B cell (primary cell): Measurements from ENCODE around the gene RAB26. TPM values are rescaled to one million over a fixed set of nuclear protein-coding genes. Genes with fewer than 3 reads are reported as not detected.
"Not testable (repeated sequence)": the region's sequence is repeated elsewhere in the genome, so short reads cannot be mapped to it uniquely, and the experiment has no call there.

Experiments used
- ATAC-seq: fragments of 200-7000 bp; cut with Tn5 transposase; one replicate; pipeline ENCODE4 v1.10.0; 2021; ENCODE audit warnings: low read depth, mild to moderate bottlenecking, moderate number of reproducible peaks, moderate library complexity
- CTCF ChIA-PET: fragments of 350-600 bp; sonication (Branson Sonifier 250); formaldehyde crosslinking; loops from one replicate; lab custom pipeline; 2021; ENCODE audit warnings: antibody characterized with exemption, inconsistent platforms; lab: Charles Lee
- POLR2A ChIA-PET: fragments of 350-600 bp; sonication (Branson Sonifier 250); formaldehyde crosslinking; loops from one replicate; lab custom pipeline; 2021; ENCODE audit warnings: antibody characterized with exemption; lab: Charles Lee
- DNase-seq: peaks from one replicate; pipeline ENCODE4 v3.0.0; 2013
- H2AFZ ChIP-seq: 2 replicates; pipeline ENCODE4 v1.6.1; 2012; ENCODE audit warnings: mild to moderate bottlenecking, low read depth, low read length; ENCODE audit not compliant: insufficient read depth, poor library complexity, severe bottlenecking
- H3K27ac ChIP-seq, 2 donors: 1 replicate in 1 of 2; 2 replicates in 1 of 2; pipeline ENCODE4 v1.5.1; 2012 to 2013; ENCODE audit warnings: low read length in 2 of 2, mild to moderate bottlenecking in 2 of 2, moderate library complexity in 1 of 2
- H3K27me3 ChIP-seq, 4 experiments: fragments of 200-600 bp in 1 of 4; sonication (generic) in 1 of 4; replicated peaks in 1 of 4; 1 replicate in 2 of 4; 2 replicates in 2 of 4; pipeline versions ENCODE4 v1.6.1 to v1.7.0; 2013 to 2016; ENCODE audit warnings: low read length in 3 of 4, mild to moderate bottlenecking in 2 of 4, mixed read lengths in 1 of 4, moderate library complexity in 1 of 4; ENCODE audit not compliant: insufficient read depth in 4 of 4, control insufficient read depth in 3 of 4; ENCODE audit errors: control extremely low read depth in 1 of 4
- H3K36me3 ChIP-seq, 2 experiments: replicated peaks in 1 of 2; 1 replicate in 1 of 2; 2 replicates in 1 of 2; pipeline versions ENCODE4 v1.6.1 to v1.7.1; 2013; ENCODE audit warnings: low read length in 1 of 2; ENCODE audit not compliant: insufficient read depth in 2 of 2, control insufficient read depth in 1 of 2; ENCODE audit errors: control extremely low read depth in 1 of 2, extremely low read depth in 1 of 2
- H3K4me1 ChIP-seq, 2 donors: fragments of 200-600 bp in 1 of 2; sonication (generic) in 1 of 2; 1 replicate in 1 of 2; 2 replicates in 1 of 2; pipeline versions ENCODE4 v1.5.1 to v1.6.1; 2013 to 2017; ENCODE audit warnings: low read length in 2 of 2; ENCODE audit not compliant: control insufficient read depth in 2 of 2, insufficient read depth in 2 of 2
- H3K4me2 ChIP-seq: replicated peaks from 2 replicates; pipeline ENCODE3; 2012; ENCODE audit warnings: mild to moderate bottlenecking, low read depth, low read length; ENCODE audit not compliant: poor library complexity, severe bottlenecking
- H3K4me3 ChIP-seq, 5 experiments: fragments of 200-600 bp in 1 of 5; sonication (generic) in 1 of 5; 1 replicate in 3 of 5; 2 replicates in 2 of 5; pipeline versions ENCODE4 v1.5.1 to v1.7.0; 2011 to 2016; ENCODE audit warnings: low read length in 4 of 5, mild to moderate bottlenecking in 4 of 5, low read depth in 2 of 5, control low read depth in 1 of 5, moderate library complexity in 1 of 5; ENCODE audit not compliant: insufficient read depth in 1 of 5; ENCODE audit errors: control extremely low read depth in 1 of 5, extremely low read depth in 1 of 5
- H3K79me2 ChIP-seq: fragments of 200-600 bp; sonication (generic); one replicate; pipeline ENCODE4 v1.6.0; 2016; ENCODE audit warnings: low read length; ENCODE audit not compliant: control insufficient read depth, insufficient read depth
- H3K9ac ChIP-seq: fragments of 200-600 bp; sonication (generic); 2 replicates; pipeline ENCODE4 v1.6.1; 2017; ENCODE audit warnings: mild to moderate bottlenecking, low read length, moderate library complexity
- H3K9me3 ChIP-seq, 3 donors: one replicate each; pipeline versions ENCODE4 v1.6.1 to v1.7.1; 2013; ENCODE audit warnings: low read length in 2 of 3; ENCODE audit not compliant: control insufficient read depth in 2 of 3, insufficient read depth in 1 of 3; ENCODE audit errors: control extremely low read depth in 1 of 3
- H4K20me1 ChIP-seq: 2 replicates; pipeline ENCODE4 v1.6.0; 2012; ENCODE audit warnings: mild to moderate bottlenecking, low read length; ENCODE audit not compliant: insufficient read depth, control insufficient read depth, poor library complexity, severe bottlenecking
- H3K27ac Mint-ChIP-seq: one replicate; pipeline ENCODE4 v1.8.0; 2021; ENCODE audit warnings: mixed read lengths
- H3K27me3 Mint-ChIP-seq: one replicate; pipeline ENCODE4 v1.8.0; 2021; ENCODE audit warnings: mixed read lengths
- H3K4me1 Mint-ChIP-seq: one replicate; pipeline ENCODE4 v1.8.0; 2021; ENCODE audit warnings: mixed read lengths
- H3K4me3 Mint-ChIP-seq: one replicate; pipeline ENCODE4 v1.8.0; 2021; ENCODE audit warnings: mixed read lengths
- H3K9me3 Mint-ChIP-seq: one replicate; pipeline ENCODE4 v1.8.0; 2022; ENCODE audit warnings: mixed read lengths; ENCODE audit not compliant: insufficient read depth
- WGBS: methylation state at CpG from one replicate; pipeline ENCODE4 v1.1.5; 2013; ENCODE audit warnings: missing lambda C conversion rate; ENCODE audit not compliant: insufficient coverage; 5-methylcytosine and 5-hydroxymethylcytosine counted together
- intact Hi-C: fragments of 100-400 bp; cut with micrococcal nuclease; formaldehyde crosslinking; loops from one replicate; pipeline ENCODE4 v1.10.0; 2022
- polyA plus RNA-seq: library from polyadenylated mRNA; depleted of rRNA; stranded (reverse); fragments of >200 nt; gene quantifications from 2 replicates; pipeline ENCODE4 v1.2.3, GENCODE V29; 2012
- total RNA-seq, 2 donors: library from RNA; stranded (reverse); fragments of 120-200 nt in 1 of 2; gene quantifications; 1 replicate in 1 of 2; 2 replicates in 1 of 2; pipeline versions ENCODE4 v1.2.3 to v1.2.4, GENCODE V29; 2013 to 2022

The RAB26 gene
- total and polyA plus RNA-seq, 2 donors (not counting 1 experiment from before 2014, with no cell fraction given): 0.62 to 1.2 TPM

DNA sequence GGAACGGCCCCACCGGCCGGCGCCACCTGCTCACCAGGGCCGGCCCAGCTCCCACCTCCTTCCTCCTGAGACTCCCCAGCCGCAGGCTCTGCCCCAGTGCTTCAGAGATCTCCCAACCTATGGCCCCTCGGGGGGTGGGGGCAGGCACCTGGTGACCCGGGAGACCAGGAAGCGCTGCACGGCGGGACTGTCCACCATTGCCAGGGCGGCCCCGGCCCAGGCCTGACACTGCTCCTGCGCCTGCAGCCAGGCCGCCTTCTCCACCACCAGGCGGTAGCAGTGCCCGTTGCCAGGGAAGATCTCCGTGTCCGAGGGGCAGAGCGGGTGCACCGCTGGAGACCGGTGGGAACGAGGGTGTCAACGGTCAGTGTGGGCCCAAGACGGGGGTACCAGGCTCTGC lies 31.1 kb upstream of the RAB26 start:
- H3K4me1 ChIP-seq, H3K4me3 Mint-ChIP-seq, intact Hi-C loops, POLR2A ChIA-PET, H3K27ac Mint-ChIP-seq, H3K4me3 ChIP-seq, ATAC-seq, H3K27ac ChIP-seq, H2AFZ ChIP-seq, H3K9me3 Mint-ChIP-seq, H3K9ac ChIP-seq, H3K4me1 Mint-ChIP-seq, H3K4me2 ChIP-seq, H3K27me3 ChIP-seq, CTCF ChIA-PET, H3K27me3 Mint-ChIP-seq, H4K20me1 ChIP-seq, H3K36me3 ChIP-seq, H3K79me2 ChIP-seq, H3K9me3 ChIP-seq, DNase-seq: not testable (repeated sequence)
- 97% methylated on average over 6 of the region's 25 CpGs for WGBS

GRCh38 chr16:2117960-2118722 lies 30.3 kb upstream of the RAB26 start:
- WGBS: 97% methylated on average over 11 of the region's 35 CpGs
- H3K4me1 Mint-ChIP-seq, H3K27me3 ChIP-seq, H3K27ac Mint-ChIP-seq, intact Hi-C loops, H3K9me3 Mint-ChIP-seq, ATAC-seq, H3K9ac ChIP-seq, H2AFZ ChIP-seq, H4K20me1 ChIP-seq, H3K4me3 ChIP-seq, DNase-seq, CTCF ChIA-PET, H3K4me1 ChIP-seq, H3K27ac ChIP-seq, H3K9me3 ChIP-seq, POLR2A ChIA-PET, H3K4me3 Mint-ChIP-seq, H3K36me3 ChIP-seq, H3K79me2 ChIP-seq, H3K4me2 ChIP-seq, H3K27me3 Mint-ChIP-seq: not testable (repeated sequence)

DNA sequence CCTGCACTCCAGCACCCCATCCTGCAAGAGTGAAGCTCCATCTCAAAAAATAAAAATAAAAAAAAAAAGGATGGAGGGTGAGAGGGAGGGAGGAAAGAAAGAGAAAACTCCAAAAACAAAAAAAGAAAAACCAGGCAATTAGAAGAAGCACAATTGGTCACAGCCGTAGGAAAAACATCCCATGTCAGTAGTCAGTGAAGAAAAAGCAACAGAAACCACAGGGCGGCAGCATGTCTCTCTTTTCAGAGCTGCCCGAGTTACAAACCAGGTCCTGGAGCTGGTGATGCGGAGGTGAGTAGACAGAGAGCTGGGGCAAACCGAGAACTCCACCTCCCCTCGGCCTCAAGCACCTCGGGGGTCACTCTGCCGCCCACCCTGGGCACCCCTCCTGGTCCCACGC lies 27.1 kb upstream of the RAB26 start:
- H4K20me1 ChIP-seq, H3K9me3 ChIP-seq, H3K4me3 Mint-ChIP-seq, H3K9ac ChIP-seq, POLR2A ChIA-PET, H3K4me2 ChIP-seq, H3K27me3 Mint-ChIP-seq, H3K4me3 ChIP-seq, H3K36me3 ChIP-seq, H3K4me1 ChIP-seq, H3K27me3 ChIP-seq, H3K9me3 Mint-ChIP-seq, H3K27ac ChIP-seq, H3K79me2 ChIP-seq, H2AFZ ChIP-seq: not testable (repeated sequence)
- intact Hi-C loops: loop anchor here (1.0 kb wide), 1 partner anchor 32 kb away; no protein-coding TSS in a partner anchor
- ATAC-seq (peak; percentile 60), DNase-seq (peak; percentile 45)
- Mint-ChIP-seq H3K4me1 (peaks cover 12% of the 10 kb centered on the region), H3K27ac (peak overlapping the region; percentile 41)
- CTCF ChIA-PET: interaction anchor here (0.6 to 2.9 kb wide), 8 partner anchors 19 to 128 kb away, joined by 3 to 26 read pairs (median 4); partner anchors contain the start of gene TRAF7
- no CpG with 5 or more reads among the region's 9 CpGs for WGBS
